SK-N-SH (cell line): ENCODE measurements around the gene ARMH3.

Experiments used
- CTCF ChIP-seq: fragments of 200-600 bp; sonication (generic); IDR thresholded peaks from 2 replicates; pipeline ENCODE4 v1.6.1; 2017; ENCODE audit warnings: antibody characterized with exemption, mild to moderate bottlenecking, moderate library complexity
- FOSL2 ChIP-seq: IDR thresholded peaks from 2 replicates; pipeline ENCODE4 v1.4.0; 2012; ENCODE audit warnings: low read depth, mild to moderate bottlenecking, moderate library complexity, borderline replicate concordance
- GABPA ChIP-seq: IDR thresholded peaks from 2 replicates; pipeline ENCODE4 v1.4.0; 2012; ENCODE audit warnings: low read depth, mild to moderate bottlenecking
- IRF3 ChIP-seq: fragments of 150-350 bp; IDR thresholded peaks from 2 replicates; pipeline ENCODE4 v1.6.1; 2016; ENCODE audit warnings: mild to moderate bottlenecking, low read depth, low read length
- MEF2A ChIP-seq: IDR thresholded peaks from 2 replicates; pipeline ENCODE4 v1.4.0; 2012; ENCODE audit warnings: low read depth, borderline replicate concordance
- NRF1 ChIP-seq: IDR thresholded peaks from 2 replicates; pipeline ENCODE4 v1.6.1; 2012; ENCODE audit warnings: low read depth, mild to moderate bottlenecking, low read length
- TEAD4 ChIP-seq: IDR thresholded peaks from 2 replicates; pipeline ENCODE4 v1.4.0; 2012; ENCODE audit warnings: mild to moderate bottlenecking, borderline replicate concordance; ENCODE audit not compliant: insufficient read depth

- no peak for TF ChIP-seq CTCF
- no peak for TF ChIP-seq FOSL2
- no peak for TF ChIP-seq TEAD4
- no peak for TF ChIP-seq GABPA
- TF ChIP-seq NRF1, result no peak
- TF ChIP-seq IRF3, result no peak
- no peak for TF ChIP-seq MEF2A
These were observed 222.5 kb downstream of the ARMH3 start for GRCh38 chr10:101833466-101833865.
